ENCODE data around the gene LARP4B. TPM values are rescaled to one million over a fixed set of nuclear protein-coding genes. Genes with fewer than 3 reads are reported as not detected.

Gene LARP4B
- total and polyA plus RNA-seq, 2 of the 13 experiments (the other 11 are each of a cell fraction or from before 2014, with no cell fraction given) = 19.5 to 30.2 TPM

DNA sequence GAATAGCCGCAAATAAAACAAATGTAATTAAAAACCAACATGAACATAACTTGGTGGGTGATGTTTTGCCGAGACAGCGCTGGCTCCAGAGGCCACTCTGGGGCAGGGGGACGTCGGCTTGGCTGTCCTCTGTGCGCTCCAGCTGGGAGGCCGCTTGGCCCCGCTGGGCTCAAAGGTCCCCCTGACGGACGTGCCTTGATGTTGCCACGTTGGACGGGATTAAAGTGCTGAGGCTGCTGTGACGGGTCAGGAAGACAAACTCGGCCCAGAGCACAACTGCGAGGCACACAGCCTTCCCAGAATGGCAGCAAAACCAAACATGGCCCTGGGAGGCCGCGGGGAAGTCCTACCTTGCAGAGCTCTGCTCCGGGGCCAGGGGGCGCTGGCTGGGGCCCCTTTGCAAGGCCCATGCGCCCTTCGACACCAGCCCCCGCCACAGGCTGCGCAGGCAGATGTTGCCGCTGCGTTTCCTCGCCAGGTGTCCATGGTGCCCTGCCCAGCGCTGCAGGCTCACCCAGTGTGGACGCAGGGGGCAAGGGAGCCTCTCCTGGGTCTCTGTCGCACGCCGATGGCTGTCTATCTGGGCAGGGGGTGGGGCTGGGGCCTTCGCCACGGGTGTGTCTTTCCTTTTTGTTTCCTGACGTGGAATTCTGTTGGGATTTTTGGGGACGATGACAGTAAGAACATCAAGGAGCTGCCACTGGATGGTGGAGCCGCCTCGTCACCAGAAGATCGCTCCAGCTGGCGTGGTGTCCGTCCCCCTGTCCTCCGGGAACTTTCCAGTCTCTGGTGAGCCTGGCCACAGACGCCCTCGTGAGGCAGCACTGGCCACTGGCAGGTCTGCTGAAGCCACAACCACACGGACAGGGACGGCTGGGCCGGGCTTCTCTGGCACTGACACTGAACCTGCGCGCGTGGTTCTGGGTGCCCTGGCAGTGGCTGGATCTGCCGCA is 142.4 kb downstream of the LARP4B start (continued):
- TF ChIP-seq ZBTB2 (CRISPR knock-in tag; IDR thresholded peaks at IDR 0.05; ENCODE audit: low read depth) = no peak
- no peak; the same call in 1 of the 2 replicates for TF ChIP-seq TBX2 (CRISPR knock-in tag; IDR thresholded peaks at IDR 0.05; ENCODE audit: borderline replicate concordance)
- TF ChIP-seq GRHL1 (CRISPR knock-in tag; conservative IDR thresholded peaks at IDR 0.05) = no peak
- TF ChIP-seq ZNF563 (CRISPR knock-in tag; IDR thresholded peaks at IDR 0.05) = no peak; the same call in 1 of the 2 replicates
- TF ChIP-seq ZNF749 (CRISPR knock-in tag; IDR thresholded peaks at IDR 0.05; ENCODE audit: borderline replicate concordance) = 0 out of 2 replicates have a peak, but pooled peaks have one; percentile 47
- TF ChIP-seq, protein P1, sequence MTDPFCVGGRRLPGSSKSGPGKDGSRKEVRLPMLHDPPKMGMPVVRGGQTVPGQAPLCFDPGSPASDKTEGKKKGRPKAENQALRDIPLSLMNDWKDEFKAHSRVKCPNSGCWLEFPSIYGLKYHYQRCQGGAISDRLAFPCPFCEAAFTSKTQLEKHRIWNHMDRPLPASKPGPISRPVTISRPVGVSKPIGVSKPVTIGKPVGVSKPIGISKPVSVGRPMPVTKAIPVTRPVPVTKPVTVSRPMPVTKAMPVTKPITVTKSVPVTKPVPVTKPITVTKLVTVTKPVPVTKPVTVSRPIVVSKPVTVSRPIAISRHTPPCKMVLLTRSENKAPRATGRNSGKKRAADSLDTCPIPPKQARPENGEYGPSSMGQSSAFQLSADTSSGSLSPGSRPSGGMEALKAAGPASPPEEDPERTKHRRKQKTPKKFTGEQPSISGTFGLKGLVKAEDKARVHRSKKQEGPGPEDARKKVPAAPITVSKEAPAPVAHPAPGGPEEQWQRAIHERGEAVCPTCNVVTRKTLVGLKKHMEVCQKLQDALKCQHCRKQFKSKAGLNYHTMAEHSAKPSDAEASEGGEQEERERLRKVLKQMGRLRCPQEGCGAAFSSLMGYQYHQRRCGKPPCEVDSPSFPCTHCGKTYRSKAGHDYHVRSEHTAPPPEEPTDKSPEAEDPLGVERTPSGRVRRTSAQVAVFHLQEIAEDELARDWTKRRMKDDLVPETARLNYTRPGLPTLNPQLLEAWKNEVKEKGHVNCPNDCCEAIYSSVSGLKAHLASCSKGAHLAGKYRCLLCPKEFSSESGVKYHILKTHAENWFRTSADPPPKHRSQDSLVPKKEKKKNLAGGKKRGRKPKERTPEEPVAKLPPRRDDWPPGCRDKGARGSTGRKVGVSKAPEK (CRISPR knock-in tag; IDR thresholded peaks at IDR 0.05; ENCODE audit: borderline replicate concordance) = no peak
- TF ChIP-seq SMARCE1 (IDR thresholded peaks at IDR 0.05; ENCODE audit: borderline replicate concordance) = no peak
- no peak for TF ChIP-seq ZIK1 (CRISPR knock-in tag; IDR thresholded peaks at IDR 0.05; ENCODE audit: borderline replicate concordance, low read depth)
- TF ChIP-seq E2F5 (CRISPR knock-in tag; conservative IDR thresholded peaks at IDR 0.05) = no peak
- no peak for TF ChIP-seq CENPX (CRISPR knock-in tag; IDR thresholded peaks at IDR 0.05)
- no peak for TF ChIP-seq PHF5A (CRISPR knock-in tag; IDR thresholded peaks at IDR 0.05; ENCODE audit: low read depth, unreplicated experiment)
- TF ChIP-seq, protein P2, sequence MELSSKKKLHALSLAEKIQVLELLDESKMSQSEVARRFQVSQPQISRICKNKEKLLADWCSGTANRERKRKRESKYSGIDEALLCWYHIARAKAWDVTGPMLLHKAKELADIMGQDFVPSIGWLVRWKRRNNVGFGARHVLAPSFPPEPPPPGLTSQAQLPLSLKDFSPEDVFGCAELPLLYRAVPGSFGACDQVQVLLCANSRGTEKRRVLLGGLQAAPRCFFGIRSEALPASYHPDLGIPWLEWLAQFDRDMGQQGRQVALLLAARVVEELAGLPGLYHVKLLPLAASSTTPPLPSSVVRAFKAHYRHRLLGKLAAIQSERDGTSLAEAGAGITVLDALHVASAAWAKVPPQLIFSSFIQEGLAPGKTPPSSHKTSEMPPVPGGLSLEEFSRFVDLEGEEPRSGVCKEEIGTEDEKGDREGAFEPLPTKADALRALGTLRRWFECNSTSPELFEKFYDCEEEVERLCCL (CRISPR knock-in tag; IDR thresholded peaks at IDR 0.05; ENCODE audit: borderline replicate concordance) = no peak; the same call in 1 of the 2 replicates
- peak; percentile 29; the same call in 1 of the 2 replicates for TF ChIP-seq ZNF331 (CRISPR knock-in tag; IDR thresholded peaks at IDR 0.05)
- TF ChIP-seq MIER2 (CRISPR knock-in tag; IDR thresholded peaks at IDR 0.05) = no peak
- TF ChIP-seq ZFP36L1 (CRISPR knock-in tag; IDR thresholded peaks at IDR 0.05) = peak; percentile 54; the same call in 1 of the 2 replicates
- no peak for TF ChIP-seq NFKBIZ (CRISPR knock-in tag; IDR thresholded peaks at IDR 0.05)
- TF ChIP-seq HCFC1 (IDR thresholded peaks at IDR 0.05; ENCODE audit: low read depth, low read length) = no peak
- no peak for TF ChIP-seq ATF1 (CRISPR knock-in tag; IDR thresholded peaks at IDR 0.05)
